HepG2 (cell line): ENCODE results near the gene PIGC. TPM values are rescaled to one million over a fixed set of nuclear protein-coding genes. Genes with fewer than 3 reads are reported as not detected.
A peak's percentile ranks its signal among the peaks of the same experiment; 100 is the strongest.

Experiments
- ATAC-seq: fragments of 200-7000 bp; cut with Tn5 transposase; 3 replicates; pipeline ENCODE4 v1.9.1; 2020; ENCODE audit warnings: mild to moderate bottlenecking, moderate library complexity
- BruUV-seq: library from RNA; stranded (reverse); fragments of 400-500 nt; replicated peaks from 2 replicates; lab custom pipeline; 2021; lab: Mats Ljungman, UMichigan
- CTCF ChIA-PET: fragments of 300-600 bp; formaldehyde crosslinking; extraction: SDS; loops from one replicate; lab custom pipeline; 2021; ENCODE audit warnings: low total read pairs, inconsistent platforms, low intra/inter-chr PET ratio; lab: Yijun Ruan, JAX
- POLR2A ChIA-PET: fragments of 350-600 bp; sonication (Branson Sonifier 250); formaldehyde crosslinking; loops from one replicate; lab custom pipeline; 2020; ENCODE audit warnings: antibody characterized with exemption, inconsistent platforms; lab: Yijun Ruan, JAX
- DNase-seq: peaks from one replicate; pipeline ENCODE4 v3.0.0-alpha.2; 2015; ENCODE audit warnings: low spot score
- FAIRE-seq: peaks from 3 replicates; lab custom pipeline; 2011; peaks lifted over from hg19 to GRCh38; lab: Jason Lieb, UNC
- H2AFZ ChIP-seq: one replicate; pipeline ENCODE4 v1.6.1; 2011; ENCODE audit warnings: low read length, inconsistent platforms
- H3K27ac ChIP-seq: fragments of 300-600 bp; 3 replicates; pipeline ENCODE4 v1.8.0; 2011; ENCODE audit warnings: mixed run types, mild to moderate bottlenecking, mixed read lengths, low read length, inconsistent platforms; ENCODE audit not compliant: insufficient read depth; ENCODE audit errors: extremely low read length
- H3K27me3 ChIP-seq, 2 experiments: fragments of 200-600 bp in 1 of 2; 2 replicates in 1 of 2; 3 replicates in 1 of 2; pipeline versions ENCODE4 v1.6.0 to v1.8.0; 2011; ENCODE audit warnings: low read length in 2 of 2, mild to moderate bottlenecking in 2 of 2, moderate library complexity in 2 of 2, inconsistent platforms in 1 of 2; ENCODE audit not compliant: insufficient read depth in 2 of 2, control insufficient read depth in 1 of 2
- H3K36me3 ChIP-seq, 2 experiments: fragments of 200-600 bp in 1 of 2; replicated peaks in 1 of 2; 2 replicates in 1 of 2; 3 replicates in 1 of 2; pipeline versions ENCODE4 v1.5.1 to v1.8.0; 2011; ENCODE audit warnings: low read length in 2 of 2, inconsistent platforms in 1 of 2; ENCODE audit not compliant: insufficient read depth in 2 of 2, control insufficient read depth in 1 of 2
- H3K4me1 ChIP-seq: 2 replicates; pipeline ENCODE4 v1.5.1; 2012; ENCODE audit warnings: low read length, inconsistent platforms; ENCODE audit not compliant: insufficient read depth
- H3K4me2 ChIP-seq: 2 replicates; pipeline ENCODE4 v1.6.0; 2011; ENCODE audit warnings: low read depth, low read length, inconsistent platforms
- H3K4me3 ChIP-seq, 3 experiments: fragments of 200-600 bp in 1 of 3; sonication (generic), shearing (Covaris generic) in 1 of 3; replicated peaks in 1 of 3; 2 replicates each; pipeline ENCODE4 v1.5.1; 2011 to 2016; ENCODE audit warnings: low read length in 3 of 3, inconsistent platforms in 2 of 3, low read depth in 2 of 3, mild to moderate bottlenecking in 2 of 3, control low read depth in 1 of 3, mixed read lengths in 1 of 3; ENCODE audit not compliant: insufficient read depth in 1 of 3
- H3K79me2 ChIP-seq: one replicate; pipeline ENCODE4 v1.6.1; 2011; ENCODE audit warnings: low read length, inconsistent platforms; ENCODE audit not compliant: insufficient read depth
- H3K9ac ChIP-seq: 2 replicates; pipeline ENCODE4 v1.6.0; 2011; ENCODE audit warnings: mild to moderate bottlenecking, low read depth, low read length, inconsistent platforms; ENCODE audit not compliant: insufficient read depth
- H3K9me3 ChIP-seq: 2 replicates; pipeline ENCODE4 v1.5.1; 2012; ENCODE audit warnings: mild to moderate bottlenecking, low read length
- H4K20me1 ChIP-seq: 2 replicates; pipeline ENCODE4 v1.6.0; 2011; ENCODE audit warnings: inconsistent platforms, mild to moderate bottlenecking, low read length, moderate library complexity; ENCODE audit not compliant: insufficient read depth
- CEBPG ChIP-seq: IDR thresholded peaks from 2 replicates; pipeline ENCODE4 v1.6.1; 2016
- DRAP1 ChIP-seq: IDR thresholded peaks from 2 replicates; pipeline ENCODE4 v1.6.1; 2016; ENCODE audit warnings: missing genetic modification reagents, missing compliant biosample characterization
- GTF3A ChIP-seq: sonication (generic); formaldehyde crosslinking; conservative IDR thresholded peaks from 2 replicates; pipeline ENCODE4 v1.4.0; 2020; ENCODE audit warnings: mild to moderate bottlenecking, missing genetic modification reagents
- HCFC1 ChIP-seq: fragments of 150-350 bp; IDR thresholded peaks from 2 replicates; pipeline ENCODE4 v1.6.1; 2014; ENCODE audit warnings: low read depth, low read length
- ZBTB14 ChIP-seq: sonication (generic); formaldehyde crosslinking; IDR thresholded peaks from 2 replicates; pipeline ENCODE4 v1.4.0; 2020; ENCODE audit warnings: missing genetic modification reagents
- ZNF318 ChIP-seq: sonication (generic); formaldehyde crosslinking; IDR thresholded peaks from 2 replicates; pipeline ENCODE4 v1.4.0; 2020; ENCODE audit warnings: mild to moderate bottlenecking, missing genetic modification reagents
- ZNF660 ChIP-seq: sonication (generic); formaldehyde crosslinking; IDR thresholded peaks from 2 replicates; pipeline ENCODE4 v1.5.1; 2020; ENCODE audit warnings: mild to moderate bottlenecking, low read depth, missing genetic modification reagents, borderline replicate concordance
- ZNF790 ChIP-seq: sonication (generic); formaldehyde crosslinking; IDR thresholded peaks from 2 replicates; pipeline ENCODE4 v1.8.0; 2022; ENCODE audit warnings: missing genetic modification reagents, mild to moderate bottlenecking, borderline replicate concordance
- WGBS: methylation state at CpG from one replicate; pipeline ENCODE4 v1.1.6; 2017; ENCODE audit warnings: low lambda C conversion rate; 5-methylcytosine and 5-hydroxymethylcytosine counted together
- in situ Hi-C: cut with HindIII; loops from 2 replicates; pipeline ENCODE4 v1.10.0; 2017; ENCODE audit warnings: low pct_unique_long_range_greater_than_20kb; ENCODE audit not compliant: extremely low pct_ligation_motif_present
- intact Hi-C: fragments of 100-400 bp; cut with micrococcal nuclease; formaldehyde crosslinking; loops from one replicate; pipeline ENCODE4 v1.10.0; 2022; ENCODE audit not compliant: unreplicated experiment
- polyA plus RNA-seq, 8 experiments: library from polyadenylated mRNA; depleted of rRNA in 3 of 8; stranded (reverse) in 7 of 8; unstranded in 1 of 8; fragments of >200 nt; fragmentation: Illumina TruSeq in 4 of 8; extraction: Trizol in 4 of 8; gene quantifications; 2 replicates each; pipeline versions ENCODE4 v1.2.1 to v1.2.3, GENCODE V29; 2011 to 2016; ENCODE audit warnings: low read depth in 4 of 8, missing spikeins in 1 of 8, mixed read lengths in 1 of 8; ENCODE audit not compliant: insufficient read depth in 1 of 8
- total RNA-seq, 5 experiments: library from RNA; depleted of rRNA; stranded (reverse); fragments of >200 nt; fragmentation: Illumina TruSeq; extraction: Trizol; gene quantifications; 2 replicates each; pipeline ENCODE4 v1.2.3, GENCODE V29; 2016; ENCODE audit warnings: low read depth in 1 of 5

Gene PIGC
- total and polyA plus RNA-seq, 2 of the 13 experiments (the other 11 are each of a cell fraction or from before 2014, with no cell fraction given): 26.7 to 29.5 TPM

GRCh38 chr1:172447641-172448040, 3.8 kb upstream of the PIGC start:
- BruUV-seq: no TSS peak
- Histone ChIP-seq H2AFZ (no peak overlapping the region), H3K4me1 (peaks cover 65% of the 10 kb centered on the region), H3K27me3 (no peaks in the 10 kb centered on the region; a peak in 1 of 5 replicates), H3K36me3 (no peaks in the 10 kb centered on the region), H3K9me3 (no peaks in the 10 kb centered on the region), H3K4me2 (no peak overlapping the region; the same call in 1 of the 2 replicates), H3K4me3 (no peak overlapping the region), H3K27ac (no peak overlapping the region), H3K9ac (no peak overlapping the region), H3K79me2 (peaks cover 7% of the 10 kb centered on the region), H4K20me1 (no peaks in the 10 kb centered on the region)
- FAIRE-seq: no peak
- DNase-seq: no peak
- intact Hi-C loops: no loop called here
- 49% methylated on average over 2 of the region's 2 CpGs for WGBS
- ATAC-seq: no peak
- POLR2A ChIA-PET: interaction anchor here (1.4 to 4.0 kb wide), 2 partner anchors 21 to 1029 kb away, joined by 4 to 99 read pairs; partner anchors contain the start of gene PRDX6
- no peak for TF ChIP-seq GTF3A (CRISPR knock-in tag)
- TF ChIP-seq CEBPG (CRISPR knock-in tag): 0 out of 2 replicates have a peak, but pooled peaks have one; percentile 8
- in situ Hi-C loops: no loop called here
- CTCF ChIA-PET: no interaction called here

- TF ChIP-seq ZBTB14: no peak
- no peak for TF ChIP-seq ZNF660
- TF ChIP-seq HCFC1: no peak
- TF ChIP-seq DRAP1: no peak
- no peak for TF ChIP-seq ZNF318 (CRISPR knock-in tag)
- TF ChIP-seq ZNF790 (CRISPR knock-in tag): no peak
Observed at GRCh38 chr1:172446547-172446946, 2.7 kb upstream of the PIGC start.

More at GRCh38 chr1:172446547-172446946, 2.7 kb upstream of the PIGC start:
- no peak overlapping the region for H3K4me3 ChIP-seq
- FAIRE-seq (no peak), ATAC-seq (no peak), DNase-seq (no peak)
- no peaks in the 10 kb centered on the region for H4K20me1 ChIP-seq
- H3K36me3 ChIP-seq: no peaks in the 10 kb centered on the region; a peak in 1 of 5 replicates
- intact Hi-C loops (no loop called here), in situ Hi-C loops (no loop called here)
- CTCF ChIA-PET: no interaction called here
- no peak overlapping the region for H3K27ac ChIP-seq
- no peaks in the 10 kb centered on the region; a peak in 1 of 5 replicates for H3K27me3 ChIP-seq
- POLR2A ChIA-PET: interaction anchor here (1.5 kb wide), 1 partner anchor 86 kb away, joined by 4 read pairs; no protein-coding TSS in a partner anchor
- H3K79me2 ChIP-seq: peaks cover 7% of the 10 kb centered on the region
- H3K4me1 ChIP-seq: peaks cover 64% of the 10 kb centered on the region
- no peaks in the 10 kb centered on the region for H3K9me3 ChIP-seq
- no peak overlapping the region for H3K9ac ChIP-seq
- WGBS: 71% methylated on average over 2 of the region's 3 CpGs
- no peak overlapping the region for H2AFZ ChIP-seq
- no peak overlapping the region for H3K4me2 ChIP-seq
- BruUV-seq: no TSS peak
